HepG2 (cell line): ENCODE measurements around the gene CCDC191. TPM values are rescaled to one million over a fixed set of nuclear protein-coding genes. Genes with fewer than 3 reads are reported as not detected.

Experiments used
- ARNT2 ChIP-seq: sonication (generic); formaldehyde crosslinking; IDR thresholded peaks from 2 replicates; pipeline ENCODE4 v1.8.0; 2022; ENCODE audit warnings: mild to moderate bottlenecking, low read depth, missing genetic modification reagents, moderate library complexity
- ARNTL ChIP-seq: sonication (generic); formaldehyde crosslinking; IDR thresholded peaks from 2 replicates; pipeline ENCODE4 v1.4.0; 2020; ENCODE audit warnings: mild to moderate bottlenecking, missing genetic modification reagents
- BRCA1 ChIP-seq: sonication (generic); formaldehyde crosslinking; IDR thresholded peaks from 2 replicates; pipeline ENCODE4 v1.4.0; 2020; ENCODE audit warnings: missing genetic modification reagents
- CCAR2 ChIP-seq: fragments of 200-400 bp; formaldehyde crosslinking; optimal IDR thresholded peaks from 2 replicates; pipeline ENCODE3; 2018; ENCODE audit warnings: low read depth, mild to moderate bottlenecking, low read length, moderate library complexity
- ELF3 ChIP-seq: IDR thresholded peaks from 2 replicates; pipeline ENCODE4 v1.6.1; 2016; ENCODE audit warnings: missing genetic modification reagents, missing compliant biosample characterization
- FOXJ3 ChIP-seq: sonication (generic); formaldehyde crosslinking; IDR thresholded peaks from 2 replicates; pipeline ENCODE4 v1.4.0; 2020; ENCODE audit warnings: missing genetic modification reagents, mild to moderate bottlenecking, borderline replicate concordance
- FUBP1 ChIP-seq: sonication (generic); formaldehyde crosslinking; IDR thresholded peaks from 2 replicates; pipeline ENCODE4 v1.5.1; 2020; ENCODE audit warnings: missing genetic modification reagents, mild to moderate bottlenecking, borderline replicate concordance
- GLI4 ChIP-seq: sonication (generic); formaldehyde crosslinking; IDR thresholded peaks from 2 replicates; pipeline ENCODE4 v1.5.1; 2020; ENCODE audit warnings: missing genetic modification reagents, mild to moderate bottlenecking, moderate library complexity, borderline replicate concordance
- HIVEP1 ChIP-seq: sonication (generic); formaldehyde crosslinking; IDR thresholded peaks from 2 replicates; pipeline ENCODE4 v1.4.0; 2020; ENCODE audit warnings: mild to moderate bottlenecking, missing genetic modification reagents
- MAZ ChIP-seq, 2 experiments: sonication (generic) in 1 of 2; formaldehyde crosslinking in 1 of 2; IDR thresholded peaks; 2 replicates each; pipeline versions ENCODE4 v1.5.0 to v1.6.1; 2012 to 2020; ENCODE audit warnings: low read depth in 2 of 2, mild to moderate bottlenecking in 2 of 2, borderline replicate concordance in 1 of 2, improper control_type of control experiment in 1 of 2, low read length in 1 of 2, missing genetic modification reagents in 1 of 2, moderate library complexity in 1 of 2
- PPARG ChIP-seq: conservative IDR thresholded peaks from 2 replicates; pipeline ENCODE4 v1.6.1; 2016; ENCODE audit warnings: missing biosample characterization, missing genetic modification reagents
- SIX1 ChIP-seq: sonication (generic); formaldehyde crosslinking; IDR thresholded peaks from 2 replicates; pipeline ENCODE4 v1.4.0; 2020; ENCODE audit warnings: missing genetic modification reagents, borderline replicate concordance
- SP1 ChIP-seq, 2 experiments: fragments of 450-650 bp in 1 of 2; sonication (generic) in 1 of 2; formaldehyde crosslinking in 1 of 2; IDR thresholded peaks; 2 replicates each; pipeline versions ENCODE4 v1.4.0 to v1.6.1; 2016 to 2020; ENCODE audit warnings: missing genetic modification reagents in 1 of 2
- SRSF9 ChIP-seq: fragments of 200-400 bp; formaldehyde crosslinking; IDR thresholded peaks from 2 replicates; pipeline ENCODE4 v1.6.1; 2018; ENCODE audit warnings: borderline replicate concordance, mild to moderate bottlenecking, low read depth, low read length; ENCODE audit not compliant: insufficient read depth, poor library complexity, severe bottlenecking
- TBX3 ChIP-seq: fragments of 450-650 bp; IDR thresholded peaks from 2 replicates; pipeline ENCODE4 v1.6.1; 2017; ENCODE audit warnings: antibody characterized with exemption, mild to moderate bottlenecking, inconsistent platforms, borderline replicate concordance
- TOPORS ChIP-seq: sonication (generic); formaldehyde crosslinking; IDR thresholded peaks from 2 replicates; pipeline ENCODE4 v1.8.0; 2023; ENCODE audit warnings: mild to moderate bottlenecking, missing genetic modification reagents
- ZNF17 ChIP-seq: sonication (generic); formaldehyde crosslinking; IDR thresholded peaks from 2 replicates; pipeline ENCODE4 v1.5.0; 2020; ENCODE audit warnings: mild to moderate bottlenecking, missing genetic modification reagents
- ZNF282 ChIP-seq: fragments of 450-650 bp; IDR thresholded peaks from 2 replicates; pipeline ENCODE4 v1.6.1; 2018; ENCODE audit not compliant: partially characterized antibody
- ZNF292 ChIP-seq: sonication (generic); formaldehyde crosslinking; IDR thresholded peaks from 2 replicates; pipeline ENCODE4 v1.8.1; 2022; ENCODE audit warnings: mild to moderate bottlenecking, low read depth, missing genetic modification reagents, borderline replicate concordance
- ZNF326 ChIP-seq: sonication (generic); formaldehyde crosslinking; IDR thresholded peaks from 2 replicates; pipeline ENCODE4 v1.4.0; 2020; ENCODE audit warnings: missing genetic modification reagents, borderline replicate concordance
- ZNF367 ChIP-seq: sonication (generic); formaldehyde crosslinking; IDR thresholded peaks from 2 replicates; pipeline ENCODE4 v1.4.0; 2020; ENCODE audit warnings: missing genetic modification reagents, borderline replicate concordance
- ZNF549 ChIP-seq: sonication (generic); formaldehyde crosslinking; IDR thresholded peaks from 2 replicates; pipeline ENCODE4 v1.5.0; 2020; ENCODE audit warnings: missing genetic modification reagents
- polyA plus RNA-seq, 8 experiments: library from polyadenylated mRNA; depleted of rRNA in 3 of 8; stranded (reverse) in 7 of 8; unstranded in 1 of 8; fragments of >200 nt; fragmentation: Illumina TruSeq in 4 of 8; extraction: Trizol in 4 of 8; gene quantifications; 2 replicates each; pipeline versions ENCODE4 v1.2.1 to v1.2.3, GENCODE V29; 2011 to 2016; ENCODE audit warnings: low read depth in 4 of 8, missing spikeins in 1 of 8, mixed read lengths in 1 of 8; ENCODE audit not compliant: insufficient read depth in 1 of 8
- total RNA-seq, 5 experiments: library from RNA; depleted of rRNA; stranded (reverse); fragments of >200 nt; fragmentation: Illumina TruSeq; extraction: Trizol; gene quantifications; 2 replicates each; pipeline ENCODE4 v1.2.3, GENCODE V29; 2016; ENCODE audit warnings: low read depth in 1 of 5
- TF ChIP-seq, protein P1 (sequence below): sonication (generic); formaldehyde crosslinking; IDR thresholded peaks from 2 replicates; pipeline ENCODE4 v1.9.0; 2021; ENCODE audit warnings: missing genetic modification reagents, borderline replicate concordance
- TF ChIP-seq, protein P2 (sequence below): sonication (generic); formaldehyde crosslinking; IDR thresholded peaks from 2 replicates; pipeline ENCODE4 v1.5.0; 2020; ENCODE audit warnings: missing genetic modification reagents, mild to moderate bottlenecking, borderline replicate concordance
- TF ChIP-seq, protein P3 (sequence below): sonication (generic); formaldehyde crosslinking; IDR thresholded peaks from 2 replicates; pipeline ENCODE4 v1.4.0; 2020; ENCODE audit warnings: mild to moderate bottlenecking, missing genetic modification reagents

CCDC191 gene
- total and polyA plus RNA-seq, 2 of the 13 experiments (the other 11 are each of a cell fraction or from before 2014, with no cell fraction given): 0.91 to 1.4 TPM

- TF ChIP-seq GLI4 (CRISPR knock-in tag) (0 out of 2 replicates have a peak, but pooled peaks have one; percentile 0), ZNF292 (peak; percentile 31; the same call in 1 of the 2 replicates), ZNF17 (CRISPR knock-in tag) (no peak), TOPORS (CRISPR knock-in tag) (no peak), MAZ (IDR thresholded peaks at IDR 0.05; ENCODE audit: borderline replicate concordance, low read depth, low read length) (no peak), MAZ (CRISPR knock-in tag; IDR thresholded peaks at IDR 0.05; ENCODE audit: low read depth) (0 out of 2 replicates have a peak, but pooled peaks have one; percentile 35), CCAR2 (no peak), TBX3 (no peak), ELF3 (peak; percentile 79; the same call in 1 of the 2 replicates), ARNTL (peak; percentile 20; the same call in 1 of the 2 replicates), ARNT2 (CRISPR knock-in tag) (peak; percentile 21; the same call in 1 of the 2 replicates), FUBP1 (CRISPR knock-in tag) (no peak), SRSF9 (no peak), BRCA1 (CRISPR knock-in tag) (no peak), PPARG (CRISPR knock-in tag) (no peak), SP1 (IDR thresholded peaks at IDR 0.05) (no peak), SP1 (CRISPR knock-in tag; IDR thresholded peaks at IDR 0.05) (peak; percentile 26; the same call in 1 of the 2 replicates), ZNF367 (CRISPR knock-in tag) (0 out of 2 replicates have a peak, but pooled peaks have one; percentile 30), ZNF326 (CRISPR knock-in tag) (no peak), FOXJ3 (peak; percentile 77; the same call in 1 of the 2 replicates), ZNF282 (no peak), ZNF549 (no peak), SIX1 (no peak), HIVEP1 (CRISPR knock-in tag) (no peak; the same call in 1 of the 2 replicates)
- TF ChIP-seq, protein P1, sequence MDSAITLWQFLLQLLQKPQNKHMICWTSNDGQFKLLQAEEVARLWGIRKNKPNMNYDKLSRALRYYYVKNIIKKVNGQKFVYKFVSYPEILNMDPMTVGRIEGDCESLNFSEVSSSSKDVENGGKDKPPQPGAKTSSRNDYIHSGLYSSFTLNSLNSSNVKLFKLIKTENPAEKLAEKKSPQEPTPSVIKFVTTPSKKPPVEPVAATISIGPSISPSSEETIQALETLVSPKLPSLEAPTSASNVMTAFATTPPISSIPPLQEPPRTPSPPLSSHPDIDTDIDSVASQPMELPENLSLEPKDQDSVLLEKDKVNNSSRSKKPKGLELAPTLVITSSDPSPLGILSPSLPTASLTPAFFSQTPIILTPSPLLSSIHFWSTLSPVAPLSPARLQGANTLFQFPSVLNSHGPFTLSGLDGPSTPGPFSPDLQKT (CRISPR knock-in tag): no peak
- TF ChIP-seq, protein P2, sequence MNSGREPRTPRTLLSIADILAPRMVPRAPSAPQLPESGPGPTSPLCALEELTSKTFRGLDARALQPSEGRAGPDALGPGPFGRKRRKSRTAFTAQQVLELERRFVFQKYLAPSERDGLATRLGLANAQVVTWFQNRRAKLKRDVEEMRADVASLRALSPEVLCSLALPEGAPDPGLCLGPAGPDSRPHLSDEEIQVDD (CRISPR knock-in tag): no peak
- TF ChIP-seq, protein P3, sequence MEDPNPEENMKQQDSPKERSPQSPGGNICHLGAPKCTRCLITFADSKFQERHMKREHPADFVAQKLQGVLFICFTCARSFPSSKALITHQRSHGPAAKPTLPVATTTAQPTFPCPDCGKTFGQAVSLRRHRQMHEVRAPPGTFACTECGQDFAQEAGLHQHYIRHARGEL: no peak
These were observed at the start of gene CCDC191, which contains the start of gene QTRT2 (continued) for GRCh38 chr3:114056130-114057010.
